SK-N-MC (cell line): ENCODE results near the gene CD70.

Experiments
- EZH2 ChIP-seq: fragments of 200-600 bp; sonication (generic); IDR thresholded peaks from one replicate; pipeline ENCODE4 v1.6.1; 2017; ENCODE audit warnings: antibody characterized with exemption
- FOXP2 ChIP-seq: optimal IDR thresholded peaks from 2 replicates; pipeline ENCODE3; 2011; ENCODE audit warnings: mild to moderate bottlenecking, moderate library complexity; ENCODE audit not compliant: insufficient read depth; ENCODE audit errors: extremely low read length, control extremely low read depth
- POLR2AphosphoS5 ChIP-seq: IDR thresholded peaks from 2 replicates; pipeline ENCODE4 v1.6.1; 2012; ENCODE audit warnings: mild to moderate bottlenecking, low read depth, low read length, borderline replicate concordance

DNA sequence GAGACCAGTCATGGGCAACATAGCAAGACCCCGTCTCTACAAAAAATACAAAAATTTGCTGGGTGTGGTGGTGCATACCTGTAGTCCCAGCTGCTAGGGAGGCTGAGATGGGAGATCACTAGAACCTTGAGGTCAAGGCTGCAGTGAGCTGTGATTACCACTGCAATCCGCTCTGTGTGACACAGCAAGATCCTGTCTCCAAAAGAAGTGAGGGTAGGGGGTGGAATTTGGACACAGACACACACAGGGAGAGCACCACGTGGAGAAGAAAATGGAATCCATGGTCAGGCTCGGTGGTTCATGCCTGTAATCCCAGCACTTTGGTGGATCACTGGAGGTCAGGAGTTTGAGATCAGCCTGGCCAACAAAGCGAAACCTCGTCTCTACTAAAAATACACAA lies 51.4 kb downstream of the CD70 start:
- TF ChIP-seq EZH2 (no peak), POLR2AphosphoS5 (no peak), FOXP2 (no peak)
